Astrocyte (in vitro differentiated cells and primary cell): ENCODE measurements around the gene NEAT1.

Experiments used
- CTCF ChIP-seq: IDR thresholded peaks from 2 replicates; pipeline ENCODE4 v1.5.1; 2011; ENCODE audit warnings: low read depth, mild to moderate bottlenecking, inconsistent platforms, low read length, moderate library complexity; ENCODE audit not compliant: insufficient read depth
- EZH2 ChIP-seq: IDR thresholded peaks from 2 replicates; pipeline ENCODE4 v1.6.1; 2012; ENCODE audit warnings: mild to moderate bottlenecking, low read length, inconsistent platforms; ENCODE audit not compliant: insufficient read depth

- TF ChIP-seq CTCF (no peak), EZH2 (no peak)
Measured at GRCh38 chr11:65419772-65420481, 2.7 kb upstream of the NEAT1 start.
